Adrenal gland (tissue), 12 donors: ENCODE measurements around the gene DBNDD1. TPM values are rescaled to one million over a fixed set of nuclear protein-coding genes. Genes with fewer than 3 reads are reported as not detected.
A peak's percentile ranks its signal among the peaks of the same experiment; 100 is the strongest.

Experiments used
- DNase-seq, 7 donors: peaks; one replicate each; pipeline ENCODE4 v3.0.0-alpha.2; 2019 to 2020
- H3K27ac ChIP-seq, 5 donors: fragments of 200-600 bp; sonication (generic) in 4 of 5; 1 replicate in 3 of 5; 2 replicates in 2 of 5; pipeline versions ENCODE4 v1.5.1 to v1.8.0; 2016 to 2020; ENCODE audit warnings: mild to moderate bottlenecking in 1 of 5
- H3K27me3 ChIP-seq: fragments of 200-600 bp; 2 replicates; pipeline ENCODE4 v1.8.0; 2021
- H3K36me3 ChIP-seq, 2 donors: fragments of 200-600 bp; replicated peaks in 1 of 2; 1 replicate in 1 of 2; 2 replicates in 1 of 2; pipeline versions ENCODE4 v1.5.1 to v1.8.0; 2018 to 2022
- H3K4me1 ChIP-seq, 2 donors: fragments of 200-600 bp; replicated peaks in 1 of 2; 1 replicate in 1 of 2; 2 replicates in 1 of 2; pipeline versions ENCODE4 v1.5.1 to v1.8.0; 2018 to 2021
- H3K4me3 ChIP-seq, 4 donors: fragments of 200-600 bp; sonication (generic) in 3 of 4; one replicate each; pipeline ENCODE4 v1.5.1; 2016 to 2018
- H3K9me3 ChIP-seq, 3 donors: fragments of 200-600 bp; sonication (generic) in 1 of 3; replicated peaks in 1 of 3; 1 replicate in 2 of 3; 2 replicates in 1 of 3; pipeline versions ENCODE4 v1.5.1 to v1.8.0; 2016 to 2021
- POLR2A ChIP-seq, 2 donors: fragments of 450-650 bp; IDR thresholded peaks; one replicate each; pipeline ENCODE4 v1.6.1; 2017; ENCODE audit warnings: antibody characterized with exemption in 2 of 2, mild to moderate bottlenecking in 2 of 2, moderate library complexity in 1 of 2
- WGBS, 4 donors: extraction: QIAGEN DNeasy Blood & Tissue Kit in 2 of 4; methylation state at CpG; one replicate each; pipeline versions ENCODE4 v1.1.5 to v1.1.7; 2013 to 2017; 5-methylcytosine and 5-hydroxymethylcytosine counted together
- intact Hi-C, 2 donors: fragments of 100-400 bp; cut with DNase I; formaldehyde crosslinking; loops; one replicate each; pipeline versions ENCODE4 v1.14.1 to v1.15.0; 2022 to 2023
- polyA plus RNA-seq, 3 donors: library from polyadenylated mRNA; stranded (reverse); fragments of 200-250 nt in 2 of 3; fragments of 350-450 nt in 1 of 3; fragmentation: Illumina TruSeq in 1 of 3; extraction: RNeasy Lipid Tissue Mini Kit (QIAGEN cat#74804) in 1 of 3; gene quantifications; one replicate each; pipeline ENCODE4 v1.2.3, GENCODE V29; 2013 to 2014
- total RNA-seq, 9 donors: library from RNA; depleted of rRNA in 4 of 9; stranded (reverse); fragments of >200 nt in 4 of 9; fragments of 120-200 nt in 1 of 9; fragmentation: NEBNext Ultra II Directional in 1 of 9; extraction: Animal tissue kit (Norgen Biotek cat#: 25700) in 1 of 9; gene quantifications; one replicate each; pipeline versions ENCODE4 v1.1.0 to v1.2.4, GENCODE V29; 2013 to 2023
- TF ChIP-seq, protein P1 (sequence below), 6 experiments: fragments of 450-650 bp in 4 of 6; fragments of 200-600 bp in 2 of 6; sonication (generic) in 1 of 6; IDR thresholded peaks; 1 replicate in 5 of 6; 2 replicates in 1 of 6; pipeline versions ENCODE4 v1.5.1 to v1.8.0; 2016 to 2021; ENCODE audit warnings: antibody characterized with exemption in 6 of 6, mild to moderate bottlenecking in 2 of 6, moderate library complexity in 1 of 6
- donor health status: healthy with polysubstance abuse.
- donor health status: Bipolar disorder and iron deficiency.
- donor health status: DM: yes; HTN: yes; CAD: no.
- donor health status: DM: no; HTN: no; CAD: no.
- donor health status: DM: no; HTN: no; CAD: no.
- donor health status: DM: yes; HTN: yes; CAD: no.

DBNDD1 gene
- total and polyA plus RNA-seq, 12 donors: 1.4 to 24.2 (median 7.0) TPM

GRCh38 chr16:90048737-90049330 is 29.6 kb upstream of the DBNDD1 start:
- H3K4me3 ChIP-seq: no peak overlapping the region
- peaks cover 14 to 15% of the 10 kb centered on the region in 2 donors for H3K4me1 ChIP-seq
- 87 to 90% (median 88%) methylated on average over 19 of the region's 19 CpGs for WGBS, 4 donors
- H3K36me3 ChIP-seq: no peaks in the 10 kb centered on the region
- no peaks in the 10 kb centered on the region for H3K27me3 ChIP-seq
- peak in 1 of 7 donors; percentile 7 for DNase-seq
- no peaks in the 10 kb centered on the region for H3K9me3 ChIP-seq
- no peak for TF ChIP-seq POLR2A (IDR thresholded peaks at IDR 0.05)
- no peak overlapping the region for H3K27ac ChIP-seq
- intact Hi-C loops: no loop called here

DNA sequence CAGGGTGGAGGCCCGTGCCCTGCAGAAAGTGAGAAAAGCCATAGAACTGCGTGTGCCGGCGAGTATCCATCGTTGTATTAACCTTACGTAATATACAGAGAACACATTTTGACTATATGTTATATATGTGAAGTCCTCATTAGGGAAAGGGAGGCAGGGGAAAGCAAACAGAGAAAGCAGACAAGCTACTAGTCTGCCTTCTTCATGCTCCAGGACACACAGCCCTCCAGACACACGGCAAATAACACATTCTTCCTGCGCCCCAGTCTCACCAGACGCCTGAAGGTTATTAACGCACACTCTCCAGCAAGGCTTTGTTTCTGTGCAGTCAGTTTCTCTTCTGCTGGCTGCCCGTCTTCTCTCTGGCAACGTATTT is 29.1 kb upstream of the DBNDD1 start:
- H3K4me3 ChIP-seq: no peak overlapping the region
- TF ChIP-seq, protein P1, sequence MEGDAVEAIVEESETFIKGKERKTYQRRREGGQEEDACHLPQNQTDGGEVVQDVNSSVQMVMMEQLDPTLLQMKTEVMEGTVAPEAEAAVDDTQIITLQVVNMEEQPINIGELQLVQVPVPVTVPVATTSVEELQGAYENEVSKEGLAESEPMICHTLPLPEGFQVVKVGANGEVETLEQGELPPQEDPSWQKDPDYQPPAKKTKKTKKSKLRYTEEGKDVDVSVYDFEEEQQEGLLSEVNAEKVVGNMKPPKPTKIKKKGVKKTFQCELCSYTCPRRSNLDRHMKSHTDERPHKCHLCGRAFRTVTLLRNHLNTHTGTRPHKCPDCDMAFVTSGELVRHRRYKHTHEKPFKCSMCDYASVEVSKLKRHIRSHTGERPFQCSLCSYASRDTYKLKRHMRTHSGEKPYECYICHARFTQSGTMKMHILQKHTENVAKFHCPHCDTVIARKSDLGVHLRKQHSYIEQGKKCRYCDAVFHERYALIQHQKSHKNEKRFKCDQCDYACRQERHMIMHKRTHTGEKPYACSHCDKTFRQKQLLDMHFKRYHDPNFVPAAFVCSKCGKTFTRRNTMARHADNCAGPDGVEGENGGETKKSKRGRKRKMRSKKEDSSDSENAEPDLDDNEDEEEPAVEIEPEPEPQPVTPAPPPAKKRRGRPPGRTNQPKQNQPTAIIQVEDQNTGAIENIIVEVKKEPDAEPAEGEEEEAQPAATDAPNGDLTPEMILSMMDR (IDR thresholded peaks at IDR 0.05): no peak
- TF ChIP-seq POLR2A (IDR thresholded peaks at IDR 0.05): no peak
- H3K27me3 ChIP-seq: no peaks in the 10 kb centered on the region
- peak in 1 of 7 donors; percentile 12 for DNase-seq
- no peaks in the 10 kb centered on the region for H3K9me3 ChIP-seq
- 42 to 62% (median 51%) methylated on average over 12 of the region's 12 CpGs for WGBS, 4 donors
- intact Hi-C loops: no loop called here
- peaks cover 0 to 4% of the 10 kb centered on the region in 2 donors for H3K36me3 ChIP-seq
- peak overlapping the region in 1 of 5 donors; percentile 58 for H3K27ac ChIP-seq
- H3K4me1 ChIP-seq: peaks cover 14 to 15% of the 10 kb centered on the region in 2 donors

DNA sequence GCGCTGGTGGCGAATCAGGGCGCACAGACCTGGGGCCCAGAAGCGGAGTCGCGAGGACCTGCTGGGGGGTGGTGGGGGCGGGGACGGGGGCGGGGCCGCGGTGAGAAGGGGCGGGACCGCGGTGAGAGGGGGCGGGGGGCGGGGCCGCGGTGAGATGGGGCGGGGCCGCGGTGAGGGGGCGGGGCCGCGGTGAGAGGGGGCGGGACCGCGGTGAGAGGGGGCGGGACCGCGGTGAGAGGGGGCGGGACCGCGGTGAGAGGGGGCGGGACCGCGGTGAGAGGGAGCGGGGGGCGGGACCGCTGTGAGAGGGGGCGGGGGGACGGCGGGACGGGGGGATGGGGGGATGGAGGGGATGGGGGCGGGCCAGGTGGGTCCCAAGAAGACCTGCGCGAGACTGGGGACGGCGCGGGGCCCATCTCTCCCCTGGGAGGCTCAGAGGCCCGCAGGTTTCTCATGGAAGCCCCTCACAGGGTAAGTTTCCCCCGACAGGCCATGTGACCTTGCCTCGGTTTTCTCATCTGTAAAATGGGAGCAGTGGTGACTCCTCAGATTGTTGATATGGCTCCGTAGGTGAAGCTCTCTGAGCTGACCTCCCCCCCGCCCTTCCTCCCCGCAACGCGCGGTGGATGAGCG is 28.6 kb upstream of the DBNDD1 start:
- Histone ChIP-seq H3K4me1 (peaks cover 14 to 15% of the 10 kb centered on the region in 2 donors), H3K27me3 (no peaks in the 10 kb centered on the region), H3K27ac (peak overlapping the region in 1 of 5 donors; percentile 74), H3K36me3 (peaks cover 0 to 9% of the 10 kb centered on the region in 2 donors), H3K9me3 (no peaks in the 10 kb centered on the region), H3K4me3 (peak overlapping the region in 1 of 4 donors; percentile 55)
- intact Hi-C loops: no loop called here
- TF ChIP-seq POLR2A (IDR thresholded peaks at IDR 0.05): no peak
- TF ChIP-seq, protein P1 (IDR thresholded peaks at IDR 0.05): no peak
- WGBS, 4 donors: 14 to 40% (median 30%) methylated on average over 14 to 50 of the region's 59 CpGs
- peak in 2 of 7 donors; percentile 30 to 57 for DNase-seq

DNA sequence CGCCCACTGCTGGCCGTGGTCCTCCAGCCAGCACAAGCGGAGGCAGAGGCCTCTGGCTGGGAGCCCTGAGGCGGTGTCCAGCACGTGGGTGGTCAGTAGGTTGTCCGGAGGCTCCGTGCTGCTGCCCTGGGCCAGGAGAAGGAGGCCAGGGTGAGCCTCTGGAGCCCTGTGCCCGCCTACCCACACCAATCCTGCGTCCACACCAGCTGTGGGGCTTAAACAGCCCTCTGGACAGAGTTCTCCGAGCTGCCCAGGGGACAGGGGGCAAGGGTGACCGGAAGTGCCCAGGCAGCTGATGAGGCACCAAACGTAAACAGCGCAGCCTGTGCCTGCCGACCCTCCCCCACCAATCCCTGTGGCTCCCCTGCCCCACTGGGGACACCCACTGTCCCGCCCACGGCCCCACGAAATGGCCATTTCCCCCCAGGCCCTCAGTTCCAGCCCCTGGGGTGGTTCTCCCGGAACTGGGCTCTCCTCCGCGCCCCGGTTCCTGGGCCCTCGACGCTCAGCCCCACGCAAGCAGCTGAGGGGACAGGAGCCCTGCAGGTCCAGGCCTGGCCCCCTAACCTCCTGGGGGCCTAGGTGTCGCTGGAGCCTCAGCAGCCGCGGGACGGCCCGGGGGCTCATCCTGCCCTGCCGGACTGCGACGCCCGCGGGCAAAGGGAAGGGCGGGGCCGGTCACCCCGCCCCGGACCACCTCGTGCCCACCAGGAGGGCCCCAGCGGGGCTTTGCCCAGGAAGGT is 27.9 kb upstream of the DBNDD1 start:
- Histone ChIP-seq H3K36me3 (peaks cover 0 to 10% of the 10 kb centered on the region in 2 donors), H3K4me3 (peak overlapping the region in 2 of 4 donors; percentile 20 to 55), H3K27ac (peak overlapping the region in 3 of 5 donors; percentile 2 to 74 (median 61)), H3K27me3 (no peaks in the 10 kb centered on the region), H3K4me1 (peaks cover 14 to 15% of the 10 kb centered on the region in 2 donors), H3K9me3 (no peaks in the 10 kb centered on the region)
- 0 to 3% (median 1%) methylated on average over 2 to 40 of the region's 40 CpGs for WGBS, 4 donors
- intact Hi-C loops: no loop called here
- DNase-seq: peak; percentile 71 to 90 (median 86)
- peak in 1 of 2 donors; percentile 40 for TF ChIP-seq POLR2A (IDR thresholded peaks at IDR 0.05)
- TF ChIP-seq, protein P1 (IDR thresholded peaks at IDR 0.05): no peak
